Stimulated activated CD8-positive, alpha-beta memory T cell treated with anti-CD3 and anti-CD28 coated beads, Interleukin-12 subunit alpha, Interleukin-12 subunit beta, amount 100 ng/mL, for 1 hour (primary cell): ENCODE results near the gene MSI2.

Source experiments
- DNase-seq: peaks from one replicate; pipeline ENCODE4 v3.0.0-alpha.2; 2020; ENCODE audit warnings: low read depth

Gene MSI2

DNA sequence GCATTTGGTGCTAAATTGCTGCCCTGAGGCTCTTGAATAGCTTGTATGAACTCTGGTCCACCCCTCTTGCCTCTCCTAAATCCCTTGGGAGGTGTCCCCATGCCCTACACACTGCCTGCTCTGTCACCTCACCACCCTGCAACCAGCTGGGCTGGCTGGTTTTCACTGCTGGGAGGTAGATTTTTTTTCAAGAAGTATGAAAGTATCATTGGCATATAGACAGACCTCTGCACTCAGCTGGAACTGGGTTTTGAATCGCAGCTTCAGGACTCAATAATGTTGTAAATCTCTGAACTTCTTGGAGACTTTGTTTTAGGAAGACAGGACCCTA is 184.9 kb downstream of the MSI2 start:
- DNase-seq, result no peak

- DNase-seq, result no peak
These were observed 186.1 kb downstream of the MSI2 start for GRCh38 chr17:57442401-57442823.

DNA sequence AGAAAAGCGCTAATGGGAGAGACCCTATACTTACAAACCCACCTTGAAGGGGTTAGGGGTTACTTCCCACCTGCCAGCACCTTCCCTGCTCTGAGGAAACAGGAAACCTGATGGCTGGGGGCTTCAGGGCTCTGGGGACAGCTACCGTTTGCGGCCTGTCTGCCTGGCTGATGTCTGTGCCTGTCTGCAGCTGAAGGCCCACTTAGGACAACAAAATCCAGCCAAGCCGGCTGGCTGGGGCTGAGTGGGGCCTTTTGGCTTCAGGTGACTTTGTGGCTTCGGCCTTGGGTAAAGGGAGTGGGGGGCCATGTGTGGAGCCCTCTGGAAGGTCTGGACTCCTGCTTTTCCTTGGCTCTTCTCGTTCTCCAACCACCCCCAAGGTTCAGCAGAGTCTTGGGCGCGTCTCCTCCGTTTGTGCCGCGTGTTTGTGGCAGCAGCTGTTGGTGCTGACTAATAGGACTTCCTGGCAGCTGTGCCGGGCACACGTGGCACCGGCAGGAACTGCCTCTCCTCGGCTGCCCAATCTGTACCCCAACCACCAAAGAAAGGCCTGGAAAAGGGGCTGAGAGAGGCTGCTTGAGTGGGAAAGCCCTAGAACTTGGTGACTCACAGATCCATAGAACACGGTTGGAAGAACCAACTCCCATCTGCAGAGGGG is 186.7 kb downstream of the MSI2 start:
- DNase-seq, result peak; percentile 29

DNA sequence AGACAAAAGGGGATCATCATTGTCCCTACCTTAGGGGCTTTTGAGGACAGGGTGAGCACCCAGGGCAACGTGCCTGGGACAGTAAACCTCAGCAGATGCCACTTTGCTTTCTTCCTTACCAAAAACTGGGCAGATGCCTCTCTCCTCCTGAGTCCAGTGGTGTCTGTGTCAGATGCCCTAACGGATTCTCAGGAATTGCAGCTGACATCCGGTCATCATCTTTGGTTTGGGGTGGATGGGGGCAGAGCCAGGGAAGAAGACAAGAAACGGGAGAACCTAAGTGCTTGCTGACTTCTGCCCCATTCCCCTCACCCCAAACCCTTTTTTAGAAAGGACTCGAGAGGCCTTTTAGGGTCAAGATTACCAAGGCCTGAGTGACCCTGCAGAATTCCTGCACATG is 187.5 kb downstream of the MSI2 start:
- DNase-seq, result no peak

DNA sequence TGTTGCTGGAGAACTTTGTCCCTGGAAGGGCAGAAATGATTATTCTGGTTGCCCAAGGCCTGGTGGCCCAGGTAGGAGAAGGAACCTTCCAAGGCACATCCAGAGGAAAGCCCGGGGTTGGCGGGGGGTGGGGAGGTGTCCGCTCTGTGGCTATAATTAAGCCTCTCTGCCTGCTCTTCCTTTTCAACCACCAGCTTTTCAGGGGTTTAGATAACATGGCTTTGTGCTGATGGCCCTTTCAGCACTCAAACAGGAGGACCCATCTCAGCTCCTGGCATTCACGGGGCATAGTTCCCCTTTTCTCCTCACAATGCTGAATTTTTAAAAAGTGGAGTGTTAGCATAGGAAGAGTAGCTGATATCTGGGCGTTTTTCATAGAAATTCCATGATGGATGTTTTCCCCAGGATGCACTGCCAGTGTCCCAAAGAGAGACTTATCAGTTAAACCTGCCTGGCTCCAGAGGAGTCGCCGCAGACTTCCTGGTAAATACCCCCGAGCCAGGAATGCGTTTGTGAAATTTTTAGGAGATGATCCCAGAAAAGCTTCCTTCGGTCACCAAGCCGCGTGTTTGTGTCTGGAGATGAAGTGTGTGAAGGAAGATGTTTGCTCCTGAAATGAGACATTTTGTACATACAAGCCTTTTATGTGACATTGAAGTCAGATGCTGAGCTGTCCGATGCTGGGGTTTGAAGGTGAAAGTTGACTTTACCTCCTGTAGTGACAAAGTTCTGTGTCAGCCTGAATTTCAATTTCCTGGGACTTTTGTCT is 188.5 kb downstream of the MSI2 start:
- no peak for DNase-seq

GRCh38 chr17:57445772-57446472 is 189.6 kb downstream of the MSI2 start:
- DNase-seq, result no peak

DNA sequence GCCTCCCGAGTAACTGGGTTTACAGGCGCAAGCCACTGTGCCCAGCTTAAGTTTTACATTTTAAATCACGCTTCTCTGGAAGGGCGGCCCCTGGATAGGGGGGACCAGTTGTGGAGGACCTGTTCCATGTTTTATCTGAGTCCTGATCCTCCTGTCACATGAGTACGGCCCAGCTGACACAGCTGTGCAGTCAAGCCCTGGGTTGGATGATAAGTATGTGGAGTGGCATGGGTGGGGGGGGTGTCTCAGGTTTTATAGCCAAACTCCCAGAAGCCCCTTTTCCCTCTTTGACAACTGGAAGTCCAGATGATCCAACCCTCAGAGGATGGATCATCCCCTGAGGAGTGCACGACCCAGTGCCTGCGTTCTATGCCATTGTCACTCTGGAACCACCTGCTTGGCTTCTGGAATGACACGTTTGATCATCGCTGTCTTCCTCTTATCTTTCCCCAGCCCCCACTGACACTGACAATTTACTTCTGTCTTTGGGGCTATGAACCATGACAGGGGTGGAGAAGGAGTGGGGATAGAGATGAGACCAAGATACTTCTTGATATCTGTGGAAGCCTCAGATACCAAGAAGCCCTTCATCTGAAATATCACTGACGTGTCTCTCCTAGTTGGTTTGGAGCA is 191.2 kb downstream of the MSI2 start:
- no peak for DNase-seq

DNA sequence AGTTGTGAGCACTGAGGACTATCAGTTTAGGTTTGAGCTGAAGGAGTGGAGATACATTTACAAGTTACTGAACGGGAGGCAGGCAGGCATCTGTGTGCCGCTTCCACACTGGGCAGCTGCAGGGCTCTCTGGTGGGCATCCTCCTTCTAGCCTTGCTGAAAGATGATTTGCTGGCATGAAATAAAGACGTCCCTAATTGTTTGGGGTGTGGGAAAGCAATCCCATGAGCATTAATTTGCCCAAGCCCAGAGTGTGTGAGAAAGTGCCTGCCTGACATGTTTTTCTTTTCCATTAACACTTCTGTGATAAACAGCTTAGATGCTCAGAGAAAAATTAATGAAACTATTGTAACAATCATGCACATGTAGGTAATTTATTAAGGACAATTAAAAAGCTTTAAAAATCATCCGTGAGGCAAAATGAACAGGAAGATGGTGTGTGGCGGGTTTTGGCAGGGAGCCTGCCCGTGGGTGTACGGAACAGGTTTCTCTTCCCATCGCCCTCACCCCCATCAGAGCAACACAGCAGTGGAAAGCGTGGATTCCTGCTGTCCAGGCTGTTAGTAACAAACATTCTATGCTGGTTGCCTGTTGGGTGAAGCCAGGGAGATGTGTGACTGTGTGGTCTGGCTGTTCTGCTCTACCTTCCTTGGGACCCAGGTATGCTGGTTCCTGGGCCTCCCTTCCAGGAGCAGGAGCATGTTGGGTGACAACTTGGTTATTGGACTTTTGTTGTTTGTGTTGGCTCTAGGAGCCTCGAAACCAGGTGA is 191.9 kb downstream of the MSI2 start:
- no peak for DNase-seq

DNA sequence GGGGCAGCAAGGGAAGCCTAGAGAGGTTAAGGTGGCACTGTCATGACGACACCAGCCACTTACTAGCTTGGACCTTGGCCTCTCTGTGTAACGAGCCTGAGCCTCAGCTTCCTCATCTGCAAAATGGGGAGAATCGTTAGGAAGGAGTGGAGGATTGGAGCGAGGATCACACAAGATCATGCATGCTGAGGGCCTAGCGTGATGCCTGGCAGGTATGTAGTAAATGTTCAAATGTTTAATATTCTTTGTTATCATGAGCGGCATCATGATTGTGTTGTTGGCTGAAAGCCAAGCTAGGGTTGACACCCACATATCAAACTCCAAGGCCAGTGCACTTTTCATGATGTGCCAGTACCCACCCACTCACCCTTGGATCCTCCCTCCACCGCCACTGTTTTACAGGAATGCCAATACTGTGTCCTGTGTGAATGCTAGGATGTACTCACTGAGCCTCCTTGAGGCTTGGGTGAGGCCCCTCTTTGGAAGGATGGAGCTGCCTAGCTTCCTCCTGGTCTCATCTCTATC is 192.5 kb downstream of the MSI2 start:
- DNase-seq, result no peak

DNA sequence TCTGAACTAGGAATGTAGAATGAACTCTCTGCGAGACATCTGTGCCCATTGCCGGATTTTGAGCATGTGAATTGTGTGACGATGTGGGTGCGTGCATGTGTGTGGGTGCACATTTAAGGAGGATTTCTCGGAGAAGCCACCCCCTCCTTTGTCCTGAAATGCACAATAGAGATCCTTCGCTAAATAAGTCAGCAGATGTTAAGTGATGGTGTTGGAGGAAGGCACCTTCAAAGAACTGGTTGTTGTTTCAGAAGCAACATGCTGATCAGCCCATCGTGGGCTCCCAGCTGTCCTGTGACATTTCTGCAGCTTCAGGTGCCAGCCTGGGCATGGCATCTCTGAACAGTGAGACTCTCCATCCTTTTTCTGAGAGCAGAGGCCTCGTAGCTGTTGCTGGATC is 194.9 kb downstream of the MSI2 start:
- no peak for DNase-seq

- DNase-seq, result no peak
These were observed 195.3 kb downstream of the MSI2 start for GRCh38 chr17:57451643-57452042.

GRCh38 chr17:57453841-57454425 is 197.6 kb downstream of the MSI2 start:
- DNase-seq, result no peak

- DNase-seq, result no peak
These were observed 198.4 kb downstream of the MSI2 start for GRCh38 chr17:57454729-57455062.

DNA sequence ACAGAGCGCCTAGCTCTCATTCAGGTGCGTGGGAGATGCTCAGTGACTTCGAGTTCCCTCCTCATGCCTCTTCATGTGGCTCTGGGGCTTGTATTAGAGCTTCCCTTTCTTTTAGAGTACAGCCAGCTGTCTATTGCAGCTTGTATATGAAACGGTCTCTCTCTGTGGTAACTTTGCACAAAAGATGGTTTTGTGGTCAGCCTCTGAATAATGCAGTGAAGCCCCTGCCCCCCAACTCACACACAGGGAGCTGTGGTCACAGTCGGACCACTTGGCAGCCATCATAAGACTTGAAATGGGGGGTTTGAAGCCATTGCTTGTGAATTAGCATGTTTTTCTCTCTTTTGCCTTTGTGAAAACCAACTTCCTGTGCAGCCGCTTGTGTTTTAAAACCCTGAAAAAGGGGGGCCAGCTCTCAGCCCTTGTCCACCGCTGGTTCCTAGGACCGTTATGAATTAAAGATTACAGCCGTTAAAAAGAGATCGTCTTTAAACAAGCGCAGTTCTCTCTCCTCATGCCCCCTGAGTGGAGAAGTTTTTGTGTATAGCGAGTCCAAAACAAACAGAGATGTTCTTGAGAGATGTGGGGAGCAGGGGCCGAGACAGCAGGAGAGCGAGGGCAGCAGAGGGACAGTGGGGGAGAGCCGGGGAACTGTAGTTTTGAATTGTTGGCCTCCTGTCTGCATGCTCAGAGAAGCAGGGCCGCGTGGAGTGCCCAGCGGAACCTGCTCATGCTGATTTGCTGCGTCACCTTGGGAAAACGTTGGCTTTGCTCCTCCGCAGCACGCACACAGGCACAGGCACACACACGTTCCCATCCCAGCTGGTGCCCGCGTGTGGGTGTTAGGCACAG is 199.0 kb downstream of the MSI2 start:
- no peak for DNase-seq

GRCh38 chr17:57456622-57457021 is 200.3 kb downstream of the MSI2 start:
- DNase-seq, result no peak

DNA sequence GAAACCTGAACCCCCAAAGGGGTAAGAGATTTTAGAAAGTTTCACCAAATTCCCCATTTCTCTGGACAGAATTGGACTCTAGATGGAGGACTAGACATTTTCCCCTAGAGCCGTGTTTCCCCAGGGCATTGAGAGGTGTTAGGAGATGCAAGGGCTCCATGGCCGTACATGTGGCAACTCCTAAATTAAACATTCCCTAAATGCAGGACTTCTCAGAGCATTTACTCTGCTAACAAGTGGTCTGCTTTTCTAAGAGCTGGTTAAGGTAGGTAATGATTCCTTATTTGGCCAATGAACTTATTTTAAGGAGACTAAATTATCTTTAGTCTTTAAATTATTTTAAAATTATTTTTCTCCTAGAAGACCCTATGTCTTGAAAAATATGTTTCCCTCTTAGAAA is 200.9 kb downstream of the MSI2 start:
- DNase-seq, result no peak

- DNase-seq, result no peak
These were observed 202.5 kb downstream of the MSI2 start for GRCh38 chr17:57458718-57459285.

- DNase-seq, result no peak
These were observed 203.1 kb downstream of the MSI2 start for GRCh38 chr17:57459286-57459915.

DNA sequence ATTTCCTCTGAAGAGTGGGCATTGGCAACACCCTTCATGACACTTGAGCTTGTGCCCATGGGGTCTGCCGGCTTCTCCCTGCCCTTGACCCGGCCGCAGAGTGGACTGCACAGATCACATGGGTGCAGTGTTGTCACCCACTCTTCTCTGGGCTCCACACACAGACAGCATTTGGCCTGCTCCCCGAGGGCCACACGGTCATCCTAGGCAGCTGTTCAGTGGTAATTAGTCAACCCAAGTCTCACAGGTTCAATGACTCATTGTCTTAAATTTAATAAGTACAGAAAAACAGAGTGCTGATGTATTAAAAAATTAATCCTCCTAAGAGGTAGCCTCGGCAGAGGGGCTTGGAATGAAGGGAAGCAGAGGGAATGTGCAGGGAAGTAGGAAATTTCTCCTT is 204.8 kb downstream of the MSI2 start:
- DNase-seq, result no peak
